Measurements from ENCODE around the gene UGT2B11.
"Not testable (repeated sequence)": the region's sequence is repeated elsewhere in the genome, so short reads cannot be mapped to it uniquely, and the experiment has no call there.

UGT2B11 gene

DNA sequence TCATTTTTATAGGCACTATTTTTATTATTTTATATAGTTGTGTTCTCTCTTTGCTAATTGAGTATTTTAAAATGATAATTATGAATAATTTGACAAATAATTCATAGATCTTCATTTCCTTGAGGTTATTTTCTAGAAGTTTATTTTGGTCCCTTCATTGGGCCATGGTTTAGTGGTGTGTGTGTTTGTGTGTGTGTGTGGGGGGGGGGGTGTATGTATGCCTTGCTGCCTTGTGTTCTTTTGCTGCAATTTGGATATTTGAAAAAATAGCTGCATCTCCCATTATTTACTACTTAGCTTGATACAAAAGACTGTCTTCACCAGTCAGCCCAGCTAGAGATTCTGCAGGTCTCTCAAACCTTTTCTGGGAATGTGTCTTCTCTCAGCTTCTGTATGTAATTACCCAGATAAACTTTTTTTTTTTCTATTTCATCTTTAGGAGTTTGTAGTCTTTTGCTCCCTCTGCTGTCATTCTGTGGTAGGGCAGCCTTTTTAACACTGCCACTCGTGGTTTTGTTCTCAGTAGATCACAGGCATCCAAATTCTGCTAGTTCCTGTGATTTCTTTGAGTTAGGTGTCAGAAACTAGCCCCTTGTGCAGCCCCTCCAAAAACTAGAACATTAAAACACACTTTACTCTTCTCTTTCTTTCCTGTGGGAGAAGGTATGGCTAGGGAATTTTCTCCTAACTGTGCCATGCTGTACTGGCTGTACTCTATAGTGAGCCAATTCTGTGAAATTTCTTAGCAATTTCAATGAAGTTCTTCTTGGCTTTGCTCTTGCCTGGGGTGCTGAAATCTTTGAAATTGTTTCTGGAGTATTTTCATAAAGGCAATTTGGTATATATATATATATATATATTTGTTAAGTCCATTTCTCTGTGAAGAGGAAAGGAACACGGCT lies 44.1 kb downstream of the UGT2B11 start:
- DNase-seq (ENCODE audit: low read depth, low spot score): not testable (repeated sequence)

DNA sequence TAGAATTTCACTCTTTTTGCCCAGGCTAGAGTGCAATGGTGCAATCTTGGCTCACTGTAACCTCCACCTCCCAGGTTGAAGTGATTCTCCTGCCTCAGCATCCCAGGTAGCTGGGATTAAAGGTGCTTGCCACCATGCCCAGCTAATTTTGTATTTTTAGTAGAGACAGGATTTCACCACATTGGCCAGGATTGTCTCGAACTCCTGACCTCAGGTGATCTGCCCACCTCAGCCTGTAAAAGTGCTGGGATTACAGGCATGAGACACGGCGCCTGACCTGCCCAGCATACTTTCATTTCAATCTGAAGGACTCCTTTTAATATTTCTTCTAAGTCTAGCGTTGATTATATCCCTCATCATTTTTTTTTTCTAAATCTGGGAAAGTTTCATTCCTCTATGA lies 45.4 kb downstream of the UGT2B11 start:
- DNase-seq (ENCODE audit: low read depth, low spot score): not testable (repeated sequence)

DNA sequence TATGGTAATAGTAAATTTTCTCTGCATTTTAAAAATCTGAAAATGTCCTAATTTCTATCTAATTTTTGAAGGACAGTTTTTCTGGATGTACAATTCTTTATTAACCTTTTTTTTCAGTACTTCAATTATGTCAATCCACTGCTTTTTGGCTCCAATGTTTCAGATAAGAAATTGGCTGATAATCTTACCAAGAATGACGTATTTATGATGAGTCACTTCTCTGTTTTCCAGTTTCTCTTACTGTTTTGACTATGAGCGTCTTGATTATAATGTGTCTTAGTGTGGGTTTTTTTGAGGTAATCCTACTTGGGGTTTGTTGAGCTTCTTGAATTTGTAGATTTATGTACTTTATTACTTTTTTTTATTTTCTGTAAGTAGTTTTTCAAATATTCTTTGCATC lies 47.2 kb downstream of the UGT2B11 start:
- no peak for DNase-seq (ENCODE audit: low read depth, low spot score)

DNA sequence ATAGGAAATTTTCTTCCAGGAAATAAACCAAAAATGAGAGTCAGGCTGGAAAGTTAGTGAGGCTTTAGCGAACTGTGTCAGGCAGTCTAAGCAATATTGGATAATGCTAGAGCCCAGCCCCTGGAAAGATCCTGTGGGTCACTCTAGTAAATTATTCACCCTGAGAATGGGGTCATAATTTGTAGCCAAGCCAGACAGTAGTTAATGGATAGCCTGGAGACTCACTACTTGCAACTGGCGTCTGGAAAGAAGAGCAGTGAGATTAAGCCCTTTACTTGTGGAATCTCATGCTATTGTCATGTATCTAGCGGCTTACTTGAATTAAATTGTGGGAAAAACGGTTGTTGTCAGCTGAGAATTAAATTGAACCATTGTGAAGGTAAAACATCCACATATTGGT lies 48.2 kb downstream of the UGT2B11 start:
- not testable (repeated sequence) for DNase-seq (ENCODE audit: low read depth, low spot score)

DNA sequence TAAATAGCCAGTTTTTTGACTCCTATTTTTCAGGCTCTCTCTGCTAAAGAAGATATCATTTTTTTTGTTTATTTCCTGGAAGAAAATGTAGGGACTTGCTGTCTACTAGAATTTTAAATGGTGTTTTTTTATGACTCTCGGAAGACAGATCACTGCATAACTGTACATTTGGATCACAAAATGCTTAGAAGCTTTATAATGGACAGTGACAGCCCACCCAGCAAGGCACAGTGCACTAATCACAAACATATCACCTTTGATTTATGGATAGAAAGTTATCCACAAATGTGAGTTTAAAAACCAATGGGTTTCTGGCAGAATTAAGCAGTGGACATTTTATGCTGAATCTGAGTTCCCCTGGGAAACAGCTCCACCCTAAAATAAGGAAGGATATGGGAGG lies 48.8 kb downstream of the UGT2B11 start:
- not testable (repeated sequence) for DNase-seq (ENCODE audit: low read depth, low spot score)

DNA sequence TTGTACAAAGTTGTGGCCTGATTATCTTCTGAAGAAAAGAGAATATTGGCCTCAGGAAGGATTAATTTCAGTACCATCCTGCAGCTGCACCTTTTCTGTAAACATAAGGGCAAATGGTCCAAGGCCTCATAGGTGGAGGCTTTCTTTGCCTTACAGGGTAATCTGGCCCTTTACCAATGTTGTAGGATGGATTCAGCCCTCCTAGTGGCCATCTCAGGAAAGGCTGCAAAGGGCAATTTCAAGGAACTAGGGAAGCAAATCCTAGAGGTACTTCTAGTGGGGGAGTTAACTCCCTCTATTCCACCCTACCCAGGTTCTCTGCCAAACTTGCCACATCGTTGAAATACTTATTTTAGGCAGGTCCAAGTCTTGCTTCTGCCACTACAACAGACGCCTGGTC lies 57.6 kb downstream of the UGT2B11 start:
- no peak for DNase-seq (ENCODE audit: low read depth, low spot score)

DNA sequence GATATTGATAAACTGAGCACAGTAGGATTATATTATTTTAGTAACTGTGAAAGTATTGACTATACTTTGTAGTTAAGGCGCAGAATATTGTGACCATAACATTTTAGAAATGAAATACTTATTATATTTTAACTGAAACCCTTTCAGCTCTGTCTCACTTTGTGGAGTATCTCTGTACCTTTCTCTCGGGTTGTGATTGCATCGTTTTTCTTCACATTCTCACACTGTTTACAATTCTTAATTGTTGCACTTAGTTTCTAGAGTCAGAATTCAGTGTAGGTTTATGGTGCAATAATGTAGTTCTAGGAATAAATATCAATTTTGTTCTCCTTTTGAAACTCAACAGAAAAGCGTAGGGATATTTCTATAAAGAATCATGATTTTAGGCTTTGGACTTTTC lies 60.5 kb downstream of the UGT2B11 start:
- DNase-seq (ENCODE audit: low read depth, low spot score): no peak

Data from brain pericyte (primary cell).